Fibroblast of the aortic adventitia (primary cell): Measurements from ENCODE around the gene RNF213. TPM values are rescaled to one million over a fixed set of nuclear protein-coding genes. Genes with fewer than 3 reads are reported as not detected.

Experiments used
- DNase-seq: peaks from one replicate; pipeline ENCODE4 v3.0.0-alpha.2; 2010; ENCODE audit warnings: low read depth
- H3K4me3 ChIP-seq: 2 replicates; pipeline ENCODE4 v1.5.1; 2011; ENCODE audit warnings: low read depth, mild to moderate bottlenecking, control low read depth, low read length, moderate library complexity
- CTCF ChIP-seq: IDR thresholded peaks from 2 replicates; pipeline ENCODE4 v1.5.1; 2011; ENCODE audit warnings: mild to moderate bottlenecking, low read length, control low read depth, inconsistent platforms; ENCODE audit not compliant: insufficient read depth
- total RNA-seq: library from RNA; depleted of rRNA; stranded (reverse); fragments of >200 nt; gene quantifications from 2 replicates; pipeline ENCODE4 v1.2.3, GENCODE V29; 2012; ENCODE audit warnings: low replicate concordance

The RNF213 gene
- 88.7 and 143 TPM in 2 replicates for total RNA-seq

DNA sequence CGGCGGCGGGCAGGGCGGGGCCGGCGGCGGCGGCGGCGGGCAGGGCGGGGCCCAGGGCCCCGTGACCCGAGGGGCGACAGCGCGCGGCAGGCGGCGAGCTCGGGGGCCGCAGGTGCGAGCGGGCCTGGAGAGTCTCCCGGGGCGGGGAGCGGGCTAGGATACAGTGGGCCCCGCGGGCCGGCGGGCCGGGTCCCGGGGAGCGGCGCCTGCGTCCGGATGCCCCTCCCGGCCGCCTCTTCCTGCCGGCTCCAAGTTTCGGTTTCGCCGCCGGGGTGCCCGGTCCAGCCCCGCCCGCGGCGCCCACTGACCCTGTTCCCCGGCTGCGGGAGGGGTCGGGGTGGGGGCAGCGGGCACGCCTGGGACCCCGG, at the start of gene RNF213:
Gene RNF213 (plus strand): TSS at position 62 of the 368 bp plus-strand sequence. CDS start 2,830 bp downstream, outside the sequence.
- DNase-seq: no peak
- H3K4me3 ChIP-seq: peak within 1 kb of the TSS; percentile 81
- no peak for TF ChIP-seq CTCF

- no peak for DNase-seq
- no peak overlapping the region for H3K4me3 ChIP-seq
- TF ChIP-seq CTCF: no peak
Observed at GRCh38 chr17:80212109-80212508, 48.5 kb upstream of the RNF213 start.

DNA sequence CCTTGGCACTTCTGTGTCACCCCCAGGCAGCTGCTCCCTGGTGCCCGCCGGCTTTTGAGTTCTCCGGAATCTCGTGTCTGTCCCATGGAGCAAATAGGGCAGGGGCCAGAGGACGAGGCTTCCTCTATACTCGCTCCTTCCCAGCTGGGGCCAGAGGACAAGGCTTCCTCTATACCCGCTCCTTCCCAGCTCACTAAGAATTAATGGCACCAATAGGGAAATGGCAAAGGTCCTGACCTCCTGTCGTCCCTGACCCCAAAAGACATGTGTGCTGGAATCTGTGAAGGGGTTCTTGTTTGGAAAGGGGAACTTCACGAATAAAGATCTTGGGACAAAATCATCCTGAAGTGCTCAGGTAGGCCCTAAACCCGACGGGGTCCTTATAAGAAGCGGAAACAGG, 48.1 kb upstream of the RNF213 start:
- H3K4me3 ChIP-seq: no peak overlapping the region
- TF ChIP-seq CTCF: no peak
- no peak for DNase-seq

GRCh38 chr17:80212962-80213642, 47.5 kb upstream of the RNF213 start:
- no peak for TF ChIP-seq CTCF
- no peak overlapping the region for H3K4me3 ChIP-seq
- no peak for DNase-seq

DNA sequence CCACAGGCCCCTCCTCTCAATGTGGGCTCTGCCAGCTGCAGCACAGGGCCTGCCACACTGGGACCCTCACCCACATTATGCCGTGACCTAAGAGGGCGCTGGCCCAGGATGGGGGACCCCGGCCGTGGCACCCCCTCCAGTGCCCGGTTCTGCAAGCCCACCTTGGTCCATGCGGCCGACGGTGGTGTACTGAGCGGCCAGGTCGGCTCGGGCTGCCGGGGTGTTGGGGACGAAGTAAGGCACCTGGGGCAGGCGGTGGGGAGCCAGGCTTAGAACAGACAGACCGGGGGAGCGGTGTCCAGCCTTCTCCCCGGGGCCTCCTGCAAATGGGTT, 47.0 kb upstream of the RNF213 start:
- no peak for DNase-seq
- TF ChIP-seq CTCF: no peak
- H3K4me3 ChIP-seq: no peak overlapping the region

DNA sequence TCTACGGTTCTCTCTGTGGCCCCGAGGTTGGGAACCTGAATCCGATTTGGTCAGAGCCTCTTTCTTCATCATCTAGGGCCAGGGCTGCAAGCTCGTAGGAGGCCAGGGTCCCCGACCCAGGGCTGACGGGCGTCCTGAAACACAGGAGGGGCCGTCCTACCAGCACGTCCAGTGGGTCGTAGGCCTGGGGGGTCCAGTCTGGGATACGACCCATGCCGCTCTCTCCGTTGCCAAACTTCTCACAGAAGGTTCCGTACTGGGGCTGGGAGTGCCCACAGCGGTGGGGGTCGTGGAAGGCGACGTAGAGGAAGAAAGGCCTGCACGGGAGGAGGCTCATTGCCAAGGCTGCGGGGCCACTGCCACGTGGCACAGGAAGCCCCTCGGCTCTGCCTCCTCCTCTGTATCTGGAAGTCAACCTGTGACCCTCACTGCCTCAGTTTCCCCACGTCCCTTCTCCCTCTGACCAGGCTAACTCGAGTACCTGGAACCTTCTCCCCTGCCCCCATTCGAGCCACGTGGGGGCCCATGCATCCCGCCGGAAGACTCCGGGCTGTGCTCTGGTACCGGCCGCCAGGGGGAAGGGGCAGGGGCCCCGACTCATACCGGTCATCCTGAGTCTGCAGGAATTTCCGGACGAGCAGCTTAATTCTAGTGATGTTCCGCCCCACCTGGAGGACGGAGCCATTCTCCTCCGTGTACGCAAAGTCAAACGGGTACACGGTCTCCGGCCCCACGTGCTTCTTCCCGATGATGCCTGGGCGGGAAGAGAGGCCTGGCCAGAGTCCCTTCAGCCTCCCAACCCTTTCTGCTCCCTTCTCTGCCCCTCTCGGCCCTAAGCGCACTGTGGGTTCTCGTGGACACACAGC, 46.4 kb upstream of the RNF213 start:
- TF ChIP-seq CTCF: no peak
- no peak for DNase-seq
- H3K4me3 ChIP-seq: no peak overlapping the region
